ENCODE results near the gene USP22. TPM values are rescaled to one million over a fixed set of nuclear protein-coding genes. Genes with fewer than 3 reads are reported as not detected.

USP22 gene
- total RNA-seq, 1 donor from 2014 or later: 76.1 TPM

GRCh38 chr17:21049457-21049856 is 6.6 kb upstream of the USP22 start:
- ATAC-seq (no peak), DNase-seq (ENCODE audit: low spot score) (no peak)

GRCh38 chr17:21046216-21046615 is 3.4 kb upstream of the USP22 start:
- DNase-seq (ENCODE audit: low spot score): no peak
- no peak for ATAC-seq

GRCh38 chr17:21044971-21045370 is 2.2 kb upstream of the USP22 start:
- ATAC-seq: no peak
- no peak for DNase-seq (ENCODE audit: low spot score)

- DNase-seq (ENCODE audit: low spot score) (peak; percentile 98), ATAC-seq (peak; percentile 83)
These were observed 753 bp upstream of the USP22 start for GRCh38 chr17:21043296-21044232.

- ATAC-seq (peak; percentile 67), DNase-seq (ENCODE audit: low spot score) (peak; percentile 84)
These were observed 912 bp downstream of the USP22 start for GRCh38 chr17:21041741-21042457.

GRCh38 chr17:21039839-21040575 is 2.8 kb downstream of the USP22 start:
- DNase-seq (ENCODE audit: low spot score) (no peak), ATAC-seq (no peak)

- ATAC-seq: no peak
- no peak for DNase-seq (ENCODE audit: low spot score)
These were observed 5.6 kb downstream of the USP22 start for GRCh38 chr17:21037117-21037803.

GRCh38 chr17:21036361-21036881 is 6.4 kb downstream of the USP22 start:
- ATAC-seq (no peak), DNase-seq (ENCODE audit: low spot score) (no peak)

GRCh38 chr17:21035406-21035805 is 7.4 kb downstream of the USP22 start:
- DNase-seq (ENCODE audit: low spot score) (no peak), ATAC-seq (no peak)

GRCh38 chr17:21034340-21035235 is 8.2 kb downstream of the USP22 start:
- ATAC-seq (peak; percentile 64), DNase-seq (ENCODE audit: low spot score) (no peak)

GRCh38 chr17:21033350-21033749 is 9.5 kb downstream of the USP22 start:
- DNase-seq (ENCODE audit: low spot score) (no peak), ATAC-seq (no peak)

GRCh38 chr17:21031756-21032396 is 10.9 kb downstream of the USP22 start:
- ATAC-seq: no peak
- no peak for DNase-seq (ENCODE audit: low spot score)

- DNase-seq (ENCODE audit: low spot score) (no peak), ATAC-seq (no peak)
These were observed 12.4 kb downstream of the USP22 start for GRCh38 chr17:21030375-21030774.

GRCh38 chr17:21029515-21029914 is 13.3 kb downstream of the USP22 start:
- no peak for DNase-seq (ENCODE audit: low spot score)
- ATAC-seq: no peak

GRCh38 chr17:21029036-21029435 is 13.8 kb downstream of the USP22 start:
- no peak for DNase-seq (ENCODE audit: low spot score)
- ATAC-seq: peak; percentile 35

GRCh38 chr17:21028192-21028591 is 14.6 kb downstream of the USP22 start:
- ATAC-seq: no peak
- DNase-seq (ENCODE audit: low spot score): no peak

GRCh38 chr17:21027031-21027430 is 15.8 kb downstream of the USP22 start:
- ATAC-seq: no peak
- DNase-seq (ENCODE audit: low spot score): no peak

- no peak for DNase-seq (ENCODE audit: low spot score)
- no peak for ATAC-seq
These were observed 17.4 kb downstream of the USP22 start for GRCh38 chr17:21025451-21025850.

- no peak for DNase-seq (ENCODE audit: low spot score)
- no peak for ATAC-seq
These were observed 18.8 kb downstream of the USP22 start for GRCh38 chr17:21024024-21024423.

All from left lobe of liver (tissue), 2 donors.